ENCODE results near the gene MUC21. TPM values are rescaled to one million over a fixed set of nuclear protein-coding genes. Genes with fewer than 3 reads are reported as not detected.

The MUC21 gene
- total RNA-seq, 1 donor from 2014 or later = not detected

- no peak for DNase-seq (ENCODE audit: extremely low spot score, unreplicated experiment)
- Mint-ChIP-seq H3K27ac (ENCODE audit: unreplicated experiment) (no peak overlapping the region), H3K27me3 (ENCODE audit: unreplicated experiment) (peaks cover 64% of the 10 kb centered on the region), H3K9me3 (ENCODE audit: unreplicated experiment) (no peaks in the 10 kb centered on the region), H3K4me3 (ENCODE audit: unreplicated experiment) (no peak overlapping the region), H3K4me1 (ENCODE audit: unreplicated experiment) (no peaks in the 10 kb centered on the region), H3K36me3 (ENCODE audit: unreplicated experiment) (no peaks in the 10 kb centered on the region)
- TF ChIP-seq CTCF (IDR thresholded peaks at IDR 0.05) = no peak
These were observed 34.7 kb upstream of the MUC21 start for GRCh38 chr6:30948811-30949210.

DNA sequence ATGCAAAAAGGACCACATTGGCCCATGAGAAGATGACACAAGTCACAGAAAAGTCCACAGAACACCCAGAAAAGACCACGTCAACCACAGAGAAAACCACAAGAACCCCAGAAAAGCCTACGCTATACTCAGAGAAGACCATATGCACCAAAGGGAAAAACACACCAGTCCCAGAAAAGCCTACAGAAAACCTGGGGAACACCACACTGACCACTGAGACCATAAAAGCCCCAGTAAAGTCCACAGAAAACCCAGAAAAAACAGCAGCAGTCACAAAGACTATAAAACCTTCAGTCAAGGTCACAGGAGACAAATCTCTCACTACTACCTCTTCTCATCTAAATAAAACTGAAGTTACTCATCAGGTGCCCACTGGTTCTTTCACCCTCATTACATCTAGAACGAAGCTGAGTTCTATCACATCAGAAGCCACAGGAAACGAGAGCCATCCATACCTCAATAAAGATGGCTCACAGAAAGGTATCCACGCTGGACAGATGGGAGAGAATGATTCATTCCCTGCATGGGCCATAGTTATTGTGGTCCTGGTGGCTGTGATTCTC, 31.5 kb upstream of the MUC21 start:
- no peak overlapping the region for H3K4me3 Mint-ChIP-seq (ENCODE audit: unreplicated experiment)
- H3K27ac Mint-ChIP-seq (ENCODE audit: unreplicated experiment) = no peak overlapping the region
- no peak for TF ChIP-seq CTCF (IDR thresholded peaks at IDR 0.05)
- H3K9me3 Mint-ChIP-seq (ENCODE audit: unreplicated experiment) = no peaks in the 10 kb centered on the region
- H3K36me3 Mint-ChIP-seq (ENCODE audit: unreplicated experiment) = no peaks in the 10 kb centered on the region
- peaks cover 80% of the 10 kb centered on the region for H3K27me3 Mint-ChIP-seq (ENCODE audit: unreplicated experiment)
- DNase-seq (ENCODE audit: extremely low spot score, unreplicated experiment) = no peak
- peaks cover 10% of the 10 kb centered on the region for H3K4me1 Mint-ChIP-seq (ENCODE audit: unreplicated experiment)

GRCh38 chr6:30954631-30955366, 28.7 kb upstream of the MUC21 start:
- H3K4me1 Mint-ChIP-seq (ENCODE audit: unreplicated experiment) = peaks cover 10% of the 10 kb centered on the region
- no peaks in the 10 kb centered on the region for H3K36me3 Mint-ChIP-seq (ENCODE audit: unreplicated experiment)
- peaks cover 80% of the 10 kb centered on the region for H3K27me3 Mint-ChIP-seq (ENCODE audit: unreplicated experiment)
- TF ChIP-seq CTCF (IDR thresholded peaks at IDR 0.05) = no peak
- DNase-seq (ENCODE audit: extremely low spot score, unreplicated experiment) = no peak
- H3K27ac Mint-ChIP-seq (ENCODE audit: unreplicated experiment) = no peak overlapping the region
- peak overlapping the region; percentile 54 for H3K4me3 Mint-ChIP-seq (ENCODE audit: unreplicated experiment)
- no peaks in the 10 kb centered on the region for H3K9me3 Mint-ChIP-seq (ENCODE audit: unreplicated experiment)

DNA sequence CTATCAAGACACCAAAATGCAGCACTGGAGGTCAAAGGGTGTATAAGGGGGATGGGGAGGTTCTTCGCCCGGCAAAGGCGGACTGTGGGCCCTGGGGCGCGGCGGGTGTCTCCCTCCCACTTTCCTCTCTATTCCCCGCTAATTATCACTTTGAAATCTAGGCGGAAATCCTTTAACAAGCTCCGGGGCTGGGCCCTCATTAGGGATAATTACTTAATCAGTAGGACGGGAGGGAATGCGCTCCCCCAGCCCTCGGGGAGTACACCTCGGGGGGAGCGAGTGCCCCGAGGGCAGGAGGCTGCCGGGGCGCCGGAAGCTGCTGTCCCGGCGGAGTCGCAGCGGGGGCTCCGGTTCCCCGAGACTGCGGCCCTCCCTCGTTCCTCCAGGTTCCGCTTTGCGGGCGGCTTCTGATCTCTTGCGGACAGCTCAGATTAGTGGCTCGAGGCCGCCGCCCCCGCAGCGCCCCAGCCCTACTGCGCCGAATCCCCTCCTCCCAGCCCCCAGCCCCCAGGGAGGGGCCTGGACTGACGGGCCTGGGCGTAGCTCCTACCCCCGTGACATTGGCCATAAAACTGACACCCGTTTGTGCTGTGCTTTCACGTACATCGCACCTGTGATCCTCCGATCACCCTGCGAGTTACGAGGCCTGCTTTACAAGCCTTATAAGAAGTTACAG, 28.0 kb upstream of the MUC21 start:
- Mint-ChIP-seq H3K27ac (ENCODE audit: unreplicated experiment) (no peak overlapping the region), H3K27me3 (ENCODE audit: unreplicated experiment) (peaks cover 75% of the 10 kb centered on the region), H3K4me3 (ENCODE audit: unreplicated experiment) (peak overlapping the region; percentile 54), H3K36me3 (ENCODE audit: unreplicated experiment) (no peaks in the 10 kb centered on the region), H3K4me1 (ENCODE audit: unreplicated experiment) (peaks cover 10% of the 10 kb centered on the region), H3K9me3 (ENCODE audit: unreplicated experiment) (no peaks in the 10 kb centered on the region)
- TF ChIP-seq CTCF (IDR thresholded peaks at IDR 0.05) = no peak
- DNase-seq (ENCODE audit: extremely low spot score, unreplicated experiment) = no peak

- Mint-ChIP-seq H3K27ac (ENCODE audit: unreplicated experiment) (no peak overlapping the region), H3K4me1 (ENCODE audit: unreplicated experiment) (peaks cover 15% of the 10 kb centered on the region), H3K9me3 (ENCODE audit: unreplicated experiment) (no peaks in the 10 kb centered on the region), H3K27me3 (ENCODE audit: unreplicated experiment) (peaks cover 57% of the 10 kb centered on the region), H3K4me3 (ENCODE audit: unreplicated experiment) (no peak overlapping the region), H3K36me3 (ENCODE audit: unreplicated experiment) (no peaks in the 10 kb centered on the region)
- DNase-seq (ENCODE audit: extremely low spot score, unreplicated experiment) = no peak
- no peak for TF ChIP-seq CTCF (IDR thresholded peaks at IDR 0.05)
These were observed 25.8 kb upstream of the MUC21 start for GRCh38 chr6:30957716-30958115.
